ENCODE measurements around the gene XPO4. TPM values are rescaled to one million over a fixed set of nuclear protein-coding genes. Genes with fewer than 3 reads are reported as not detected.

The XPO4 gene
- total RNA-seq, 1 donor from 2014 or later = 15.5 TPM

DNA sequence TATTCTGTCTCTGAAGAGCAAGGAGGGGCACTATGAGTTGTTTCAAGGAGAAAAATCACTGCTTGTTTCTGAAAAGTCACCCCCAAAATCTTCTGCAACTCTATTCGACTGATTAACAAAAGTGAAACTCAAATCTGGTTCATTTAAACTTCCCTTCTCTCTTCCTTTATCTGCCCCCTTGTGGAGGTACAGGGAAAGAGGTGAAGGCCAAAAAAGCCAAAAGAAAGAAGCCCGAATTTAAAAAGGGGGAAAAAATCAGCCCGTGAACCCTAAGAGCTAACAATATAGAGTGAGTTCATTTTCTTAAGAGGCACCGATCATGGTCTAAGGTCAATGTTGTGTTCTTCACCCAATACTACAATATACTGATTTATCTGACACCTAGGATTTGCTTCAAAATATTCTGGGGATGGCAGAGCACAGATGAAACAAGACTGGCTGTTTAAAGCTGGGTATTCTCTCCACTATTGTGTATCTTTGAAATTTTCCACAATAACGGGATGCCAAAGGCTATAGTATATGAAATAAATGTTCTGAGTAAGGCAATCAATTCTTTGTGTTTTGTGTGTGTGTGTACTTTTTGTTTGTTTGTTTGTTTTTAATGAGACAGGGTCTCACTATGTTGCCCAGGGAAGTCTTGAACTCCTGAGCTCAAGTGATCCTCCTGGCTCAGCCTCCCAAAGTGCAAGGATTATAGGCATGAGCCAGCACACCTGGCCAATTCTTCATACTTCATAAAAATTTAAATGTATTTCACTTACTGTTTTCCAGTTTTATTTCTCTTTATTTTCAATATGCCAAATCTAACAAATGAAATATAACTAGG is 73.8 kb downstream of the XPO4 start:
- Mint-ChIP-seq H3K36me3 (ENCODE audit: unreplicated experiment) (no peaks in the 10 kb centered on the region), H3K27ac (ENCODE audit: unreplicated experiment) (no peak overlapping the region), H3K4me3 (ENCODE audit: unreplicated experiment) (no peak overlapping the region), H3K9me3 (ENCODE audit: unreplicated experiment) (no peaks in the 10 kb centered on the region), H3K4me1 (ENCODE audit: low read depth, unreplicated experiment) (peaks cover 23% of the 10 kb centered on the region), H3K27me3 (ENCODE audit: unreplicated experiment) (no peaks in the 10 kb centered on the region)
- TF ChIP-seq CTCF (IDR thresholded peaks at IDR 0.05; ENCODE audit: partially characterized antibody, unreplicated experiment) = peak; percentile 72
- DNase-seq = no peak

GRCh38 chr13:20826843-20827560 is 75.5 kb downstream of the XPO4 start:
- H3K27ac Mint-ChIP-seq (ENCODE audit: unreplicated experiment) = no peak overlapping the region

DNA sequence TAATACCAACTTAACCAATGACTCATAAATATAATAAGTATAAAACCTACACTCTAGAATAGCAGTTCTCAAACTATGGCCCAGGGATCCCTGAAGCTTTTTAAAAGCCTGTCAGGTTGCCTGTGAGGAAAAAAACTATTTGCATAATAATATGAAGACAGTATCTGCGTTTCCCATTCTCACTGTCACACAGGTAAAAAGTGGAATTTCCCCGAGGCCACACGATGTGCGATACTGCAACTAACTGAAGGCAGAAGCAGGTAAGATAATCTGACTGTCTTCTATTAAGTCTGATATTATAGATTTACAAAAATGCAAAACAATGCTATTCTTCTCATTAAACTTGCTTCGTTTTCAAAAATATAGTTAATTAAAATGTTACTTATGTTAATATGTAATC is 76.2 kb downstream of the XPO4 start:
- no peak overlapping the region for H3K27ac Mint-ChIP-seq (ENCODE audit: unreplicated experiment)
- no peaks in the 10 kb centered on the region for H3K9me3 Mint-ChIP-seq (ENCODE audit: unreplicated experiment)
- no peaks in the 10 kb centered on the region for H3K27me3 Mint-ChIP-seq (ENCODE audit: unreplicated experiment)
- no peaks in the 10 kb centered on the region for H3K36me3 Mint-ChIP-seq (ENCODE audit: unreplicated experiment)
- H3K4me3 Mint-ChIP-seq (ENCODE audit: unreplicated experiment) = no peak overlapping the region
- no peak for TF ChIP-seq CTCF (IDR thresholded peaks at IDR 0.05; ENCODE audit: partially characterized antibody, unreplicated experiment)
- H3K4me1 Mint-ChIP-seq (ENCODE audit: low read depth, unreplicated experiment) = peaks cover 19% of the 10 kb centered on the region
- DNase-seq = no peak

More at GRCh38 chr13:20826843-20827560, 75.5 kb downstream of the XPO4 start:
- TF ChIP-seq CTCF (IDR thresholded peaks at IDR 0.05; ENCODE audit: partially characterized antibody, unreplicated experiment) = no peak
- H3K9me3 Mint-ChIP-seq (ENCODE audit: unreplicated experiment) = no peaks in the 10 kb centered on the region
- H3K27me3 Mint-ChIP-seq (ENCODE audit: unreplicated experiment) = no peaks in the 10 kb centered on the region
- H3K4me1 Mint-ChIP-seq (ENCODE audit: low read depth, unreplicated experiment) = peaks cover 18% of the 10 kb centered on the region
- H3K36me3 Mint-ChIP-seq (ENCODE audit: unreplicated experiment) = no peaks in the 10 kb centered on the region
- no peak for DNase-seq
- H3K4me3 Mint-ChIP-seq (ENCODE audit: unreplicated experiment) = no peak overlapping the region

- no peaks in the 10 kb centered on the region for H3K9me3 Mint-ChIP-seq (ENCODE audit: unreplicated experiment)
- H3K27ac Mint-ChIP-seq (ENCODE audit: unreplicated experiment) = no peak overlapping the region
- peaks cover 23% of the 10 kb centered on the region for H3K4me1 Mint-ChIP-seq (ENCODE audit: low read depth, unreplicated experiment)
- DNase-seq = no peak
- H3K36me3 Mint-ChIP-seq (ENCODE audit: unreplicated experiment) = no peaks in the 10 kb centered on the region
- no peak overlapping the region for H3K4me3 Mint-ChIP-seq (ENCODE audit: unreplicated experiment)
- no peak for TF ChIP-seq CTCF (IDR thresholded peaks at IDR 0.05; ENCODE audit: partially characterized antibody, unreplicated experiment)
- H3K27me3 Mint-ChIP-seq (ENCODE audit: unreplicated experiment) = no peaks in the 10 kb centered on the region
Measured at GRCh38 chr13:20825477-20825875, 77.1 kb downstream of the XPO4 start.

All from glutamatergic neuron (in vitro differentiated cells).